GM19324 (cell line): Measurements from ENCODE around the gene ARHGEF6.
A peak's percentile ranks its signal among the peaks of the same experiment; 100 is the strongest.

Experiments
- ATAC-seq: cut with Tn5 transposase; IDR thresholded peaks from one replicate; pipeline ENCODE4 v1.9.1; 2021; ENCODE audit warnings: mild to moderate bottlenecking, moderate library complexity; ENCODE audit not compliant: unreplicated experiment, low FRiP score

The ARHGEF6 gene

DNA sequence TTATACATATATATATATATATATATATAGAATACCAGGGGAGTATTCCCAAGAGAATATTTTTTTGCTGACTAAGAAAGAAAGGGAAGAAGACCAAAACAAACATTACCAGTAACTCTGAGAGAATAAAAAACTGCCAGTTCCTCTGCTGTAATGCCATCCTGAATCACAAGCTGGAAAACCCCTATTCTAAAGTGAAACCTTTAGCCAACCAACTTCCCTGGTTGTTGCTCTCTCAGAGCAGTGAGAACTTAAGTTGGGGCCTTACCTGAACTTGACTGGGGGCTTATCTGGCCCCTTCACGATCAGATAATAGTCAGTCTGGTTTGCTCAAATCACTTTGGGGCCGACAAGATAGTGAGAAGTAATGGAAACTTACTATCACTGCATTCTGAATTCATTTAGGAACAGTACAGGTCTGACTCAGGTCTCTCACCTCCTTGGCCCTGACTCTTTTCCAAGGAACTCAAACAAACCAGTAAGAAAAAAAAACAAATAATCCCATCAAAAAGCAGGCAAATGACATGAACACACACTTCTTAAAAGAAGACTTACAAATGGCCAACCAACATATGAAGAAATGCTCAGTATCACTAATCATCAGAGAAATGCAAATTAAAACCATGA is 70.3 kb downstream of the ARHGEF6 start:
- no peak for ATAC-seq

DNA sequence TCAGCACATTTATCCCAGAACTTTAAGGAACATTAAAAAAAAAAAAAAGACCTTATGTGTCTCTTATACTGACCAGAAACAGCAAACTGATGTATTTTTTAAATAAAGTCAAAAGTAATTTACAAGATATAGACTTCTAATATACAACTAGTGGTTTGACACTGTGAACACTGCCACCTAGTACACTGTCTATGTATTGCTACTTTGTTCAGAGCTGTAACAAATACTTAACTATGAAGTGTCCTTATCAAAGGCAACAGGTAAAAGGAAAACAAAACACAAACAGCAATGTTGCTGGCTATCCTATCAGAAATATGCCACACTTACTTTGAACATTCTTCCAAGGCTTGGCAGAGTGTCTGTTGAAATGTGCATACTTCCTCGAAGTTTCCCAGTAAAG is 72.4 kb downstream of the ARHGEF6 start:
- ATAC-seq: no peak

DNA sequence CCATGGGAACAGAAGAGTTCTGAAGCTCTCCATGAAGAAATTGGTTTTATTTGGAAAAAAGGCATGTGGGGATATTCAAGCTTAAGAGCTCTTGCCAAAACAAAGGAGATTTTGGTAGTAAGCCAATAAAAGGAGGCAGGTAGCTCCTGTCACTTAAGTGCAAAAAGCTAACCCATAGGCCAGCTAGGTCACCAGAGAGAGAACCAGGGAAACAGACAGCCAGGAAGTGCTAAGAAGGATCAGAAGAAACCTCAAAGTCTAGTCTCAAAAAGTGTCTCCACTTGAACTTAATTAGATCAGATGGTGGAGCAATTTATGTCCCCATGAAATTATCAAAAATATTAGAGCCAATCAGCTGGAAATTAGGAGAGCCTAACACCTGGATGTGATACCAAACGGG is 83.6 kb downstream of the ARHGEF6 start:
- no peak for ATAC-seq

DNA sequence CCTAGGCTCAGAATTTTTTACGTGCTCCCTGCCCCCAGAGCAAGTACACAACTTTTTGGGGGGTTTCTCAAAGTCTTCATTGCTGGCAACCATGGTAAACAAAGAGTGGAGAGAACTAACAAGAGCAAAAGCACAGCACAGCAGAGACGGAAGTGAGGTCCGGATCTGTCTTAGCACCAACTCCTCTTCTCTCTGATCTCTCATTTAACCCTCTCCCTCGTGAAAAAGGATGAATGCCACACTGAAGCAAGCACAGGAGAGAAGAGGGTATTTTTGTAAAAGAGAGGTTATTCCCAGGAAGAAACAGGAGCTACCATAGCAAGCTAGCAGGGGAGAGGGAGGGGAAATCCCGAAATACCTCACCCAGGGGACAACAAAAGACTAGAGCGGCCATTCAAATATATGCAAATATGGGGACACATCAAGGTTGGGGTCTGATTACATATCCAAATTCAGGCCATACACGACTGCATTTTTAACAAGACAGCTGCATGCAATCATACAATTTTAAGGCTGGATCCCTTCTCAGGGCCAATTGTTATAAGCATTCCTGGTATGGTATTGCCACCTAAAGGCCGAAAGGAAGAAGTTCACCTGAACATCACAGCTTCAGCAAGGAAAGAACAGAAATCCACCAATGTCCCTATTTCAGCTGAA is 86.2 kb downstream of the ARHGEF6 start:
- no peak for ATAC-seq

DNA sequence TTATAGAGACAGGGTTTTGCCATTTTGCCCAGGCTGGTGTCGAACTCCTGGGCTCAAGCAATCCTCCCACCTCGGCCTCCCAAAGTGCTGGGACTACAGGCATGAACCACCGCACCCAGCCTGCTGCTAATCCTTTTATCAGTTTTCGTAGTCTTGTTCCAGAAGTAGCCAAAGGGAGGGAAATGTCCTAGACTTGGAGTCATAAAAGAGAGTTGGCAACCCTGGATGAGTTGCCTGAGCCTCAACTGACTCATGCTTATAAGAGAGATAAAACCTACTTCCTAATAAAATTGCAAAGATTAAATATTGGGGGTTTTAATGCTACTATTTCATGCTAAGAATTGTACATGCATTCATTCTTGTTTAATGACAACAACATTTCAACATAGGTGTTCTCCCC is 88.5 kb downstream of the ARHGEF6 start:
- no peak for ATAC-seq

DNA sequence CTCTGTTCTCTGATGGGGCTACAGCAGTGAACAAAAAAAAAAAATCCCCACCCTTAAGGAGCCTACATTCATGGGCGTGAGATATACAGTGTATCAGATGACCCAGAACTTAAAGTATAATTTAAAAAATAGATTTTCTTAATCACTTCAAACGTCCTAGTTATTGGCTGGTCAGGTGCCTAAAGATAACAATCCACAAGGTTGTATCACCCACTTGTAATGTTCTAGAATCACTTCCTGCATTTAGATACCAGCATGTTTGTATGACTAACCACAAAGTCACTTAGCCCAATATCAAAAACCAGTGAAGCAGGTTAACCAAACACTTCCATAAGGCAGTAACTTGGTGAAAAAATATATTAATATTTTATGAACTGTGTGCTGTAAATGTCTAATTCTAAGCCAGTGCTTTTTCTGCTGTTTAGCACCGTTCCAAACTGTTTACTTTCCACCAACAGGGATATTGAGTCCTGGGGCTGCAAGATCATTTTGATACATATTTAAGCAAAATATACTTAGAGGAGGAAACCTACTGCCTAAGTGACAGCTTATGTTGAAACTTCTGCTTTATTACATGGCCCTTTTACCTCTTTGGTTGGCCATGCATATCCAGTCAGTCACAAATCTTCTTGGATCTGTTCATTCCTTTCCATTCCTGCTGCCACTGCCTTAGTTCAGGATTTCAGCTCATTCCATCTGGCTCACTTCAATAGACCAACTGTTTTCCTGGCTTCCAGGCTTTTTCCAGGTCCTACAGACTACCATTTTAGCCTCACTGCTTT is 89.5 kb downstream of the ARHGEF6 start:
- no peak for ATAC-seq

DNA sequence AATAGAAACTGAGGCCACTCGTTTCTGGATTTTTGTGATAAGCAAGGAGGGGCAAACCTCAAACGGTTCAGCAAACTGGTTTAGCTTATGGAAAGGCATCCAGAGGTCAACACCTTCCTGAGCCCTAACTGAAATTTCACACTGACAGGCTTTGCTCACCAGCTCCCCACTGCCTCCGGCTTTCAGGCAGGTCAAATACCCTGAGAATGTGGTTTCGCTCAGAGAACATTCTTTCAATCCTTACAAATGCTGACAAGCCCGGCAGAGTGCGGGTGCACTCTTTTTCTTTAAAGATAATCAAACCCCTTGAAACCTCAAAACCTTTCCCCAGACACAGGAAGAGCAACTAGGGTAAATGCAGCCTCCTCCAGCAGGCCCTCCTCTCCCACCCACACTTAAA is 91.3 kb downstream of the ARHGEF6 start:
- ATAC-seq: no peak

DNA sequence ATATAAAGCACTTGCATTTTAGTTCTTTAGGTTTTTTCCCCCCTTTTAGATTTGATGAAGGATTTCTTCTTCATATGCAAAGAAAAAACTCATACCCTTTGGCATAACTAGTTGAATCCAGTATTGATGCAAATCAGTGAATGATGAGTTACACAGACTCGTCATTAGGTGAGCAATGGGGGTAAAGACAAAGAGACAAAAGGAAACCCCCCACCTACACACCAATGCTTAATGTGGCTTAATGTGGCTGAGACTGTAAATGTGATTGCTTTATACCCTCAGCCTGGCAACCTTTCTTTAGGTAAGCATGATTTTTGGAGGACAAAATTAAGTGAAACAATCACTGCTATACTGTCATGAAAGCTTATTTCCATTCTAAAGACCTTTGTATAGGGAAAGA is 93.3 kb downstream of the ARHGEF6 start:
- no peak for ATAC-seq

DNA sequence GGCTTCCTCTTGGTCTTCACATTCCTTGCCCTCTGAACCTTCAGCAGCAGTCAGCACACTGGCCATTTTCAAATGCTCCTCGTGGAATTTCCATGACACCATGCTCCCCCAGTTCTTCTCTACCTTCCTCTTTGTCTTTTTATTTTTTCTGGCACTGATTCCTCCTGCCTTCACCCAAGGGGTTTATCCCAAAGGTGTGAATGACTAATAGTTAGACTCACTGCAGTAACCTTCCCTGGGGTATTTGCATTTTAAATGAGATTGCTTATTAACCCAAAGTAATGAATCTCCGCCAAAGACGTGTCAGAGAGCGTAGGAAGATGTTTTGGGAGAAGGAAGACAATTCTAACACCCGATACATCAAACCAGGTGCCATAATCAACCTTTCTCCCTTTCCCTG is 96.6 kb downstream of the ARHGEF6 start:
- ATAC-seq: no peak

DNA sequence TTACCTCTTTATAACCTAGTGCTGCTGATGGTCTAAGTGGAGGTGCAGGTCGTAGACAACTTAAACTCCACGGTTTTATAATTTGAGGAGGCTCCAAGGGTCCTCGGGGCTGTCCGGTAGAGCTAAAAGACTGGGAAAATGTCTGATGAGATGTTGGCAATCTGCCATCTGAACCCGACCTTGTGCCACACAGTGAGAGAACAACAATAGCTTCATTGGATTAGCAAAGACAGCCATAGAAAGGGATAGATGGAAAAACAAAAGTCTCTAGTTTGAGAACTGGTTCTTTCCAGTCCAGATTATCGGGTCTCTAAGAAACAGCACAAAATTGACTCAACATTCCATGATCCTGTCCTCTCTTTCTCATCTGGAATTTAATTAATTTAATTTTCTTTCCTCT is 101.2 kb downstream of the ARHGEF6 start:
- no peak for ATAC-seq

DNA sequence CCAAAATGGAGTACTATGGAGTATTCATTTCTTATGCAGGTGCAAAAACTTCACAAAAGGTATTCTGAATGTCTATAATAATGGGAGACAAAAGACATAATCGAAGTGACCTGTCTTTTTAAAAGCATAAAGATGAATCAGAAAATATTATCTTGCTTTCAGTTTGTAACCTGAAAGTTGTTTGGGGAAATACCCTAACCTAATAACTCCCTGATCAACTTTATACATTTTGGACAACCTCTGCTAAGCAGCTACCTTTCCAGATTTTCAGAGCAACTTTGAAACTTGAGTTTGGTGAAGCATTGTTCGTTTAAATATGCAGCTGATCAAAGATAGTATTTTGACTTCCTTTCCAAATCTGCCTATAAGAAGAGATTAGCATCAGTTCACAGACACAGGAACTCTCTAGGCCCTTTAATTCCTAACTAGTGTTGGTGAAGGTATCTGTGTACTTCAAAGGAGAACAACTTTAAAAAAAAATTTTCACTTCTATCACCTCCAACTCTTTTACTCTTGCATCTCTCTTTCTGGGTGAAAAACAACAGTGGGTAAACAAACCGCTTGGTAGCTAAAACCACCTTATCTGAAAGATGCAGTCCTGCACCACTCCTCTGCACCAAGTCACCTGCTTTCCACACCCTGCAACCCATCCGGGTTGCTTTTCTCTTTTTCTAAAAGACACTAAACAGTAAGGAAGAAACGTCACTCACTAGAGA is 106.3 kb downstream of the ARHGEF6 start:
- no peak for ATAC-seq

DNA sequence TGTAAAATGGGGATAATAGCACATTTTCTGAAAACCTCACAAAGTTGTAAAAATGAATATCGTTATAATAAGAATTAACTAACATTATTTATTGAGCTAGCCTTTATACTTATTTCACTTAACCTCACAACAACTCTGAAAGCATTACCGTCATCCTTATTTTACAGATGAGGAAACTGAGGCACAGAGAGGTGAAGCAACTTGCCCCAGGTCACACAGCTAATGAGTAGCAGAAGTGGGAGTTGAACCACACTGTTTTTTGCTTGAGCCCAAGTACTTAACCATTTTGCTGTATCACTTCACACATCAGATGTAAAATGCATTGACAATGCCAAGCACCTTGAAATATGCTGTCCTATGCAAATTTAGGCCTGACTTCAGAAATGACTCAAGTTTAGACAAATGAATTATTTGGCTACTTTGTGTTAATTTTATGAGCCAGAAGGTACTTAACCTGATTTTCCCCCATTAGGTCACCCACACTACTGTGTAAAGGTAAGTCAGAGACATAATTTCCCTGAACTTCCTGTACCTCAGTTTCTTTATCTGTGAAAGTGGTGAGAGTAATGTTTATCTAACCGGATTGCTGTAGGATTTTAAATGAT is 109.6 kb downstream of the ARHGEF6 start:
- ATAC-seq: no peak

DNA sequence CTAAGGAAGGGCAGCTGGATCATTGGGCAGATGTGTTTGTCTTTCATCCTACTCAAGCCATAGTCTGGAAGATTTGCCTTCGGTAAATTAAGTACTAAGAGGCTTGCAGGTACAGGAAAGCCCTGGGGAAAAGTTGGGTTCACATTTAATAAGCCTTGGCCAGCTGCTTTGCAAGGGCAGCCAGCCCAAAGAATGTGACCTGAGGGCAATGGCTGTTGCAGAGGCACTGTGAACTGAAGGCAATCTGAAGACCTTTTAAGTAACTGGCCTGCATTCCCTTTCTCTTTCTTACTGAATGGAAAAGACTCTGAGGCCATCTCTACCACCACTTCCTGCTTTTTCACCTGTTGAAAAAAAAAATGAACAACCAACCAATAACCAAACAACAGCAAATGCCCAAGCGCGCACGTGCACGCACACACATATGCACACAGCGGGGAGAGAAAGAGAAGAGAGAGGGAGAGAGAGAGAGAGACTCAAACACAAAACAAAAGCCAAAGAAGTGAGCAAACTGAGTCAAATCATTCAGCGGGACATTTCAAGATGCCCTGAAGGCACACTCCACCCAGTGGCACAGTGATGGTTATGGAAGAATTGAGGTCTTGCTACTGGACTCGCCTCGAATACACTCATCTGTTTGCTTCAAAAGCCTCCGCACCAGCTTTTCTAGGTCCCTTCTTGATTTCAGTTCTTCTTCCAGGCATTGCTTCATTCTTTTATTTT is 113.1 kb downstream of the ARHGEF6 start:
- ATAC-seq: no peak

DNA sequence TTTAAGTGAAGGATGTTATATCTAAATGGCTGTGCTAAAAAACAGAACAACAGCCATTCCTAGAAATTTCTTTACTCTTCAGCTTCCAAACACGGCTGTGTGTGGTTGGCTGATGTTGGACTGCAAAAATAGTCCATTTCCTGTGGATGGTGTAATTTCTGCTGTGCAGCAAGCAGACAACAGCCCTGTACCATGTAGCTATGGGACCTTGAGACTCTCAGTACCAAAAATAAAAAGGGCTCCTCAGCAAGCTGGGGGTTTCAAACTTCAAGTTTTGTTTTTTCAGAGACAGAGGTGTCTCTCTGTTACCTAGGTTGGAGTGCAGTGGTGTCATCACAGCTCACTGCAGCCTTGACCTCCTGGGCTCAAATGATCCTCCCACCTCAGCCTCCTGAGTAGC is 114.6 kb downstream of the ARHGEF6 start:
- no peak for ATAC-seq

DNA sequence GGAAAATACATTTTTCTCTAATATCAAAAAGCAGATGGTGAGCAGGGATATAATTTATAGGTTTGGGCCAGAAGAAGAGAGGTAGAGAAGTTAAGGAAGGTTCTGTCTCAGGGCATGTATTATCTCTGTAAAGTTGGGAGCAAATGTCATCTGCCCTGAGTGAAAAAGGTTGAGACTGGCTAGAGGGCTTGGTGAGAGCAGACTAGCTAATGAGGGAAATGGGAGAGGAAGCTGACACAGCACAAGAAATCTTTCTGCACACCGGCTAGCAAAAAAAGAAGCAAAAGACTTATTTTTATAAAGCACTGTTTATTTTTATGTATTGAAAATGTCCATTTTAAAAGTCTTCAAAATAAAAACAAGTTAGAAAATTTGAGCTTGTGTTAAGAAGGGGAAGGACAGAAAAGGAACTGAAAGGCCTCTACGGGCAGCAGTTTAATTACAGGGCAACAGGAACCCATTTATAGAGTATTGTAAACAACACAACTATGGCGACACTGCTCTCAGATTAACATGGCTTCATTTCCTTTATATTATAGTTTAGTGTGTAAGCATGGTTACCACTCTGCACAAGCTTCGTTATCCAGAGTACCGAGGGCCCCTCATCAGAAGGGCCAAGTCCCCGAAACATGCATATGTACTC is 115.4 kb downstream of the ARHGEF6 start:
- peak; percentile 60 for ATAC-seq

DNA sequence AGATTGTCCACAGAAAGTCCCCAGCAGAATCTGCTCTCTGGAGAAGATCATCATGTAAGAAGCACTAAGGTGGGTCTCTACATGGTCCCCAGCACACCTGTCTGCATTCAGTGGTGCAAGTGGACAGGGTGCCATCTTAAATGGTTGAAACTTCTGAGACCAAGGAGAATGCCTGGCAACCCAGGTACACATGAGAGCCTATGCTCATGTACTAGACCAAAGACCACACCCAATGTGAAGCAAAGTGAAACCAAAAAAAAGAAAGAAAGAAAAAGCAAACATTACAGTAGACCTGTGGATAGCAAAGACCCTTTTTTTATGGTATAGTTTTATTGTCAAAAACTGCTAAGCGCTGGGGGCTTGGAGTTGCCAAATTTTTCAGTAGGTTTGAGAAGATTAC is 117.8 kb downstream of the ARHGEF6 start:
- no peak for ATAC-seq

DNA sequence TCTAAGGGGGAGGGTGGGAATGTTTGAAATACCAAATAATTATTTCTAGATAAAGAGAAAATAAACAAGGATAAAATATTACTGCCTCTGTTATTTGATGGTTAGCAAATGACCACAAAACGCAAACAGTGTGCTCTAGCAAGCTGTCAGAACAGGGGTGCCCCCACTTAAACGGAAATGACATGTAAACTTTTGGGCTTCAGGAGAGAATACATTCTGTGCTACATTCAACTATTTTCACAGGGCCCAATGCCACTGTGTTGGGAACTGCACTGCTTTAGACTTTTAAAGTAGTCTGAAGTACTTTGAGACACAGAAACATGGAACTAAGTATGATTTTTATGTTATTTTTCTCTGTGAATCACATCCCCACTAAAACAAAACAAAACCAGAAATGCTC is 118.6 kb downstream of the ARHGEF6 start:
- ATAC-seq: no peak

DNA sequence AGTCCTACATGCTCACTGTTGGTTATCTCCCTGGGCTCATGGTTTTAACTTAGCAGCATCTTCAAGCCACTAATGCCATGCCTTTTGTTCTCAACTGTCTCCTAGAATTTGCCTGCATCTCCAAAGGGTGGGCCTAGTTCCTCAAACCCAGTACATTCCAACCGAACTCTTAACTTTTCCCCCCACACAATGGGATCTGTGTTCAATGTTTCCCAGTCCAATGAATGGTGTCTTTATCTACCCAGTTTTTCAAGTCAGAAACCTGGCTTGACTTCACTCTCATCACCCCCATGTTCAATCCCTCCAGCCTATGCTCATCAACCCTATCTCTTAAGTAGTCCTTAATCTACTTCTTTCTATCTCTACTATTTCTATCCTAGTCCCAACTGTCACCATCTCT is 119.8 kb downstream of the ARHGEF6 start:
- no peak for ATAC-seq

DNA sequence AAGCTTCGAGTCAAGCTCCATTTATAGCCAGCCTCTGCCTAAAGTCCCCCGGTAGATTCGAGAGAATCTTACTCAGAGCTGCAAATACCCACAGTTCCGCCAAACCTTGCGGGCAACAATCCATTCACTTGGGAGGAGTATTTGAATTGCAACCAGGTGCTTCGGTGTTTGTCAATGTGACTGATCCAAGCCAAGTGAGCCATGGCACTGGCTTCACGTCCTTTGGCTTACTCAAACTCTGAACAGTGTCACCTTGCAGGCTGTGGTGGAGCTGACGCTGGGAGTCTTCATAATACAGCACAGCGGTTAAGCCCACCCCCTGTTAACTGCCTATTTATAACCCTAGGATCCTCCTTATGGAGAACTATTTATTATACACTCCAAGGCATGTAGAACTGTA is 121.6 kb downstream of the ARHGEF6 start:
- ATAC-seq: no peak

DNA sequence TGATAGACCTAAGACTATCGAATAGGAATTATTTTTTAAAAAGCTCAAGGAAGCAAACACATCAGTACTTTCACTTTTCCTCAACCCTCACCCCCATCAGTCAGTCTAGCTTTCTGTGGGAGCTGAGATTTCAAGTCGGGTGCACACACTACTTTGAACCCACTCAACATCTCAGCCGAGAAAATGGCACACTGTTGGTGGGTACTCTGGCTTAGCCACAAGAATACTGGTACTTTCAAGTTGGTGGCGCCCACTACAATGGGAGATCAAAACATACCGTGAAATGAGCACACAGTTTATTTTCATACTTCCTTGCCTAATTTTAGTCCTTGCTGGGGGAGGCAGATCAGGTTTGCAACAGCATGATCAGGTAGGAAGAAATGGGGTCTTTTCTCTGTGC is 122.6 kb downstream of the ARHGEF6 start:
- no peak for ATAC-seq
